AG10803 (cell line): Measurements from ENCODE around the gene MAN1C1.
"Not testable (repeated sequence)": the region's sequence is repeated elsewhere in the genome, so short reads cannot be mapped to it uniquely, and the experiment has no call there.

ENCODE experiments used
- DNase-seq: peaks from one replicate; pipeline ENCODE4 v3.0.0; 2010; ENCODE audit warnings: low read depth
- H3K4me3 ChIP-seq: 2 replicates; pipeline ENCODE4 v1.5.1; 2011; ENCODE audit warnings: mild to moderate bottlenecking, low read length, control low read depth
- CTCF ChIP-seq: conservative IDR thresholded peaks from 2 replicates; pipeline ENCODE4 v1.5.1; 2011; ENCODE audit warnings: mild to moderate bottlenecking, low read length, control low read depth, inconsistent platforms

The MAN1C1 gene

DNA sequence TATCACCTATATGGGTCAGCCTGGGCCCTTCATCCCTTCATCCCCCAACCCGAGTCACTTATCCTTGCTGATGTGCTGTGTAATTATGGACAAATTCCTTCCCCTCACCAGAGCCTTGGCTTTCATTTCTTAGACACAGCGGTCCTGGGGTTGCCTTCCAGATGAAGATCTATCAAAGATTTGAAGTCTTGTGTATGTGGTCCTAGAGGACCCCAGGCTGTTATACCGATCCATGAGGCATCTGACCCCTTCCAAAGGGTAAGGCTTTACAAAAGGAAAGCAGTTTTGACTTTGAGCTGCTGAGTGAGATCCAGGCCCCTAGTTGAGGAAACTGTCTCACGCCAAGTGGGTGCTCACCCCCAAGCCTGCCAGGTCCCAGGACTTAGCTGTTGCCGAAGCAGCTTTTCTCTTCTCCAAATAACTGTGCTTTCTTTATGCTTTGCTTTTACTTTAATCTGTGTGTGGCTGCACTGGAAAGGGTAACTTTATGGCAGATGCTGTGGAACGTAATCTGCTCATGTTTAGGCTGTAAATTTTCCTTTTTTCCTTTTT, 37.6 kb downstream of the MAN1C1 start:
- no peak for TF ChIP-seq CTCF
- DNase-seq = no peak
- no peak overlapping the region for H3K4me3 ChIP-seq

DNA sequence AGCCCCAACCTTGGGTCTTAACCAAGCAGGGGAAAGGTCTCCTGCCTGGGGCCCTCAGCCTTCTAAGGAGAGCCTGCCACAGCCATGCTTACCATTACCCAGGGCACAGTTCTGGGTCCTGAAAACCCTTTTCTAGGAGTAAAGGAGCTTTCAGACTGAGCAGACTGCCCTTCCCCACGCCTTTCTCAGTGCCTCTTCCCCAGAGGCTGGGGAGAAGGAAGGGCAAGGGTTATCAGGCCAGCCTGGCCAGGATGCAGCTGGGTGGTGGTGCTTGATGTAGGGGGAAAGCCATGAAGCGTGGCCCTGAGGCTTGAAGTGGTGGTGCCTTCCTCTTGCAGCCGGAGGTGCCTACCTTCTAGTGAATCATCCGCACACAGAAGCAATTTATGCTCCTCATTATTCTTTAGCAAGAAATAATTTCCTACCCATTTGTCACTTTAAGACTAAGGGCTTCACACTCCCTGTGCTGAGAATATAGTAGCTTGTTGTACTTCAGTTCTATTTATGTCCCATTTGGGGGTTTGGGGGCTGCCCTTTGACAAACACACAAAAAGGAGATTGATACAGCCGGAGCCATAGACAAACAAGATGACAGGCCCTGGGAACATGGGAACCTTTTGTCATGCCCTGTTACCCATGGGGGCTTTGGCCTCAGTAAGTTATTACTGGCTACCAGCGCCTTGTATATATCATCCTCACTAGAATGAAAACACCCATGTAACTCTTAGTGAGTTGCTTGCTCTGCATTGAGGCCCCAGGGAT, 40.7 kb downstream of the MAN1C1 start:
- DNase-seq = no peak
- TF ChIP-seq CTCF = no peak
- H3K4me3 ChIP-seq = no peak overlapping the region

DNA sequence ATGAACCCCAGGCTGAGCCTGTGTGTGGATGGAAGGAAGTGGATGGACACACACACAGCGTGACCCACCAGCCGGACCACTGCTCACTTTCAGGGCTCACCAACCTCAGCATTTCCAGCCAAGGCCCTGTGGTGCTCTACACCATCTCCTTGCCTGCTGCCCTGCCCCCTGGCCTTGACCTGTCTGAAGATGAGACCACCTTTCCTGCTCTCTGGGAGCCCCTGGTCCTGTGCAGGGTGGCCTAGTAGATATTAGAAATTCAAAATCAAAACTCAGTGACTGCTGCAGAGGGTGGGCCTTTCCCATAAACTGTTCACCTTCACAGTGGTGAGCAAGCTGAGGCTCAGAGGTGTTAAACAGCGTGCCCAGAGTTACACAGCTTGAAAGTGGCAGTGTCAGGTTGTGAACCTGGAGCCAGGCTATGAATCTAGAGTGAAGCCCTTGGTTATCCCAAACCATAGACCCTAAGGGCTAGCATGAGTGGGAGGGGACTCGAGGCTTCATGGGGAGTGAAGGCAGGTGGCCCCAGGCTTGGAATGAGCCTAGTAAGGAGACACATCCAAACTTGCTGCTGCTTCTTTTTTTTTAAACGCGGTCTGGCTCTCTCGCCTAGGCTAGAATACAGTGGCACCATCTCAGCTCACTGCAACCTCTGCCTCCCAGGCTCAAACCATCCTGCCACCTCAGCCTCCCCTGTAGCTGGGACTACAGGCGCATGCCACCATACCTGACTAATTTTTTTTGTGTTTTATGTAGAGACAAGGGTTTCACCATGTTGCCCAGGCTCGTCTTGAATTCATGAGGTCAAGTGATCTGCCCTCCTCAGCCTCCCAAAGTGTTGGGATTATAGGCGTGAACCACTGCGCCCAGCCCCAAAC, 41.5 kb downstream of the MAN1C1 start:
- H3K4me3 ChIP-seq = no peak overlapping the region
- no peak for DNase-seq
- no peak for TF ChIP-seq CTCF

GRCh38 chr1:25658791-25659431, 42.3 kb downstream of the MAN1C1 start:
- no peak overlapping the region for H3K4me3 ChIP-seq
- TF ChIP-seq CTCF = no peak
- peak; percentile 28 for DNase-seq

DNA sequence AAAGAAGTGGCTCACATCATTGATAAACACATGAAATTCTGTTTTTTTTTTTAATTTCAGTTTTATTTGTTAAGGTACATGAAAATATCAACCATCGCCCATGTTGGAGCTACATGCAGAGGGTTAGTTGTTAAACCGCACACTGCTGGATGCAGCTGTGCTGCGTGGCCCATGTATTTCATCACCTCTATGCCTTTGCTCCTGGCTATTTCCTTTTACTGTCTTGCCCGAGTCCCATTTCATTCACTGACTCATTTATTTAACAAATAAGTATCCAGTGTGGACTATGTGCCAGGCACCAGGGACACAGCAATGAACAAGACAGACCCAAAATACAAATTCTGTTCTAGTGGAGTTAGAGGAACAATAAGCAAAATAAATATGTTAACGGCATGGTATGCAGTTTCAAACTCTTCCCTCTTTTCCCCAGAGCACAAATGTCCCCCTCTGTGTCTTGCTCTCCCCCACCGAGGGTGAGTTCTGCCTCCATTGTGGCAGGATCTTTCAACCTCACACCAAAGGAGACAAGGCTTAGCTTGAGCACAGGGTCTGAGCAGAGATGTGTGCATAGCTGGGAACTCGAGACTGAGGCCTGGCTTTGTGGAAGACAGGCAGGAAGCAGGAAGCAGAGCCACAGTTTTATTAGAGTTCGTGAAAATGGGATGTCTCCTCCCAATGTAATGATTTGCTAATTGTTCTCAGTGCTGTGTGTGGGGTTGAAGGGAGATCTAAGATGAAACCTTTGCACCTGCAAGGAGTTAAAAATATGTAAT, 44.6 kb downstream of the MAN1C1 start:
- no peak for TF ChIP-seq CTCF
- H3K4me3 ChIP-seq = no peak overlapping the region
- DNase-seq = no peak

DNA sequence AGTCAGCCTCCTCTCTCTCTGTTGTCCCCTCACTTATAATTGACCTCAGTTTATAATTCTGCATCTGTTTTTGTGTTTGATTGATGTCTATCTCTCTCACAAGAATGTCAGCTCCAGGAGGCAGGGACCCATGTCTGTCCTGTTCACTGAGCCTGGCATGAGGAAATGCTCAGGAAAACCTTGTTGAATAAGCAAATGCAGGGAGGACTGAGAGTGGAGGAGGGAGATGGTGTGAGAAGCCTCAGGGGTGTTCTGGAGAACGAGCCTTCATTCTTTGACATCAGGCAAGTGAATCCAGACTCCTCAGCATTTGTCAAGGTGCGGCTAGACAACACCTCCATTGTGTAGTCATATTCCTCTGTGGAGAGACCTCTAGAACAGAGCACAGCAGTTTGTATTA, 45.5 kb downstream of the MAN1C1 start:
- TF ChIP-seq CTCF = no peak
- H3K4me3 ChIP-seq = no peak overlapping the region
- DNase-seq = no peak

DNA sequence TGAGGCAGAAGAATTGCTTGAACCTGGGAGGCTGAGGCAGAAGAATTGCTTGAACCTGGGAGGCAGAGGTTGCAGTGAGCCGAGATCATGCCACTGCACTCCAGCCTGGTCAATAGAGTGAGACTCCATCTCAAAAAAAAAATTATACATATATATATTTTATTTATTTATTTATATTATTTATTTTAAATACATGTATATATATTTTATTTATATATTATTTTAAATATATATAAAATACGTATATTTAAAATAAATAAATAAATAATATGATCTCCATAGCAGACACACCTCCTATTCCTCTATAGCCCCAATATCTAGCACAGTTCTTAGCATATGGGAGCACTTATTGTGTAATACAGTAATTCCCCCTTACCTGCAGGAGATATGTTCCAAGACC, 46.4 kb downstream of the MAN1C1 start:
- not testable (repeated sequence) for H3K4me3 ChIP-seq

More for the DNA sequence above, 46.4 kb downstream of the MAN1C1 start:
- not testable (repeated sequence) for DNase-seq
